Stimulated activated CD8-positive, alpha-beta memory T cell treated with anti-CD3 and anti-CD28 coated beads, Interleukin-12 subunit alpha, Interleukin-12 subunit beta, amount 100 ng/mL, for 24 hours (primary cell): Measurements from ENCODE around the gene EZR.
"Not testable (repeated sequence)": the region's sequence is repeated elsewhere in the genome, so short reads cannot be mapped to it uniquely, and the experiment has no call there.

Experiments
- DNase-seq: peaks from one replicate; pipeline ENCODE4 v3.0.0-alpha.2; 2020; ENCODE audit errors: extremely low read depth

Gene EZR

GRCh38 chr6:158797331-158798310 lies 21.5 kb downstream of the EZR start:
- no peak for DNase-seq

DNA sequence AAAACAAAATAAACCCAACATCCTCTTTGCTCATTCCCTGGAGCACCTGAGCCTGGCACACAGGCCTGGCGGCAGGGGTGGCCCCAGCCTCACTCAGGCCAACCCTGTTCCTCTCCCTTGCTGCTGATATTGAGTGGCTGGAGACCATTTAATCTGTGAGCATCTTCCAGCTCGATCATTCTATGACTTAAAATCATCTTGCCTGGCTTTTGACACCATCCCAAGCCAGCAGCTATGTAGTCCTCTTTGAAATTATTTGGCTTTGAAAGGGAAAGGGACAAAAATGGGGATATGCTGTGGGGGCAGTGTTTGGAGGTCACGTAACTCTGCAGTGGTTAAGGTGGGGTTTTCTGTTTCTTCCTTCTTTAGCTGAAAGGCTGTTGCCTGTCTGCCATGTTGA lies 22.8 kb downstream of the EZR start:
- DNase-seq: no peak

- no peak for DNase-seq
These were observed 23.7 kb downstream of the EZR start for GRCh38 chr6:158795516-158795915.

DNA sequence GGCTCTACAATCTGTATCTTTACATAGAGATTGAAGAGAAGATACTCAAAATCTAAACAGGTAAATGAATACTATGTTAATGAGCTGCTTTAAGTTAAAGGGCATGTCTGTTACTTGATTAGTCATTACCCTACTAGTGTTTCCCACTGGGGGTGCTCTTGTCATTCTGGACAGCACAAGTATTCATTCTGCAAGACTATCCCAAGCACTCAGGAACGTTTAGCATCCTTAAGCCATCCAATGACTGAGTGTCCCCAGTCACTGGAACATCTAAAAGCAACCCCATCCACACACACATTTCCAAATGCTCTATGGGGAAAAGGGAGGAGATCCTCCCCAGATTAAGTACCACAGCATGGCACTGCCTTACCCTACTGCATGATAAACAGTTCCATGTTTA lies 25.7 kb downstream of the EZR start:
- DNase-seq: no peak

DNA sequence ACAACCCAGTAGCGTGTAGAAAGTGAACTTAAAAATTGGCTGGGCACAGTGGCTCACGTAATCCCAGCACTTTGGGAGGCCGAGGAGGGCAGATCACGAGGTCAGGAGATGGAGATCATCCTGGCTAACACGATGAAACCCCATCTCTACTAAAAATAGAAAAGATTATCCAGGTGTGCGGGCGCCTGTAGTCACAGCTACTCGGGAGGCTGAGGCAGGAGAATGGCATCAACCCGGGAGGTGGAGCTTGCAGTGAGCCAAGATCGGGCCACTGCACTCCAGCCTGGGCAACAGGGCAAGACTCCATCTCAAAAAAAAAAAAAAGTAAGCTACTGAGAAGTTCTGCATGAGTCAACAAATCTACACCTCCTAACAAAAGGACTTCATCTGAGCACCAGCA lies 26.7 kb downstream of the EZR start:
- not testable (repeated sequence) for DNase-seq

DNA sequence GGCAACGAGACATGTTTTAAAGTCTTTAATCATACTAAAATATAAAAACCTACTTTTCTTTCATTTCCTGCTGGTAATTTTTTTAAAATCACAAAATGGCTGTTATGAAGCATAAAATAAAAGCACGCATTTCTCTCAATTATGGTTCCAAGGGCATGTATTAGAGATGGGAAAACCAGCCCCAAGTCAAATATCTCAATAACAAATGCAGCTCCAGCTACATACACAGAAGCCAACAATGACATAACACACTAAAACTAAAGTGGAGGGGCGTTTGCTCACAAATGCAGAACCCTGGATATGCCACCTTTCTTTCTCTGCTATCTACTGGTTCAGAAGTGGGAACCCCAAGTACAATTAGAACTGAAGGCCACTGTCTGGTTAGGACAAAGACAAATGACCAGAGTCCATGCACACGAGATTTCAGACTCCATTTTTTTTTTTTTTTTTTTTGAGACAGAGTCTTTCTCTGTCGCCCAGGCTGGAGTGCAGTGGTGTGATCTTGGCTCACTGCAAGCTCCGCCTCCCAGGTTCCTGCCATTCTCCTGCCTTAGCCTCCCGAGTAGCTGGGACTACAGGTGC lies 27.8 kb downstream of the EZR start:
- no peak for DNase-seq

- no peak for DNase-seq
These were observed 29.9 kb downstream of the EZR start for GRCh38 chr6:158789115-158789917.

DNA sequence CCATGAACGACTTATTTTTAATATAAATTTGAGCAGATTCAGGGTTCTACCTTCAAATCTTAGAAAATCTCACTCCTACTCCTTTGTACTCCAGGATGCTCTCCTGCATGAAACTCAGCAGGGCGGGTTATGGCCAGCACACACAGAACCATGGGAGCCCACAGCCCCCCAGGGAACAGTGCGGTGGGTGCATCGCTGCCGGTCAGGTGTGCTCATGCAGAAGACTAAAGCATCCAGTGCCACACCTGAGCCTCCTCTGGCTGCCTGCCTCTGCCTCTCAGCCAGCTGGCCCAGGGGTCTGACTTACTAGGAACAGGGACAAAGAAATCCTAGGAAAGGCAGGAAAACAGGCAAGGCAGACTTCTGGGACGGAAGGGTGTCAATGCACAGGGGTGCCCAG lies 31.8 kb downstream of the EZR start:
- no peak for DNase-seq

DNA sequence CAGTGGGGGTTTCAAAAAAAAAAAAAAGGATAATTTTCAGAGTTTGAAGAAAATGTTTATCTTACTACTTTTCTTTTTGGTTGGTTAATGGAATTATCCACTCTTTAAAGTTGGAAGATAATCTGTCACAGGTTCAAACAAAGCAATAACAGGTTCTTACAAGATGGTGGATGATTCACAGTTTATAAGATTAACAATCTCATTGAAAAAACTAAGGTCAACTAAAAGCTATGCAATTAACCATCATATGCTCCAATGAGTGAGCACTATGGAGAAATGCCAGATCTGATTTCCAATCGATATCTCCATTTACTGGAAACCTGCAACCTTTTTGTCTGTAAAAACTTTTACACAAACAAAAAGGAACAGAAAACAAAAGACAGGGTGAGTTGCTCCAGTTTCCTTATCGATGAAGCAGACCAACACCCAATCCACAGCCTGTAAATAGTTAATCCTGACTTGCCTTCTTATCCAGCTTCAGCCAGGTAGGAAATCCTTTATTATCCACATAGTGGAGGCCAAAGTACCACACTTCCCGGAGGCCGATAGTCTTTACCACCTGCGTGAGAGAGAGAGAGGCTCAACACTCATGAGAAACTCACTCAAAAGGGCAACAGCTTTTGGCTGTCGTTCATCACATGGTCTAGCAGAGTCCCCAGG lies 32.4 kb downstream of the EZR start:
- no peak for DNase-seq

DNA sequence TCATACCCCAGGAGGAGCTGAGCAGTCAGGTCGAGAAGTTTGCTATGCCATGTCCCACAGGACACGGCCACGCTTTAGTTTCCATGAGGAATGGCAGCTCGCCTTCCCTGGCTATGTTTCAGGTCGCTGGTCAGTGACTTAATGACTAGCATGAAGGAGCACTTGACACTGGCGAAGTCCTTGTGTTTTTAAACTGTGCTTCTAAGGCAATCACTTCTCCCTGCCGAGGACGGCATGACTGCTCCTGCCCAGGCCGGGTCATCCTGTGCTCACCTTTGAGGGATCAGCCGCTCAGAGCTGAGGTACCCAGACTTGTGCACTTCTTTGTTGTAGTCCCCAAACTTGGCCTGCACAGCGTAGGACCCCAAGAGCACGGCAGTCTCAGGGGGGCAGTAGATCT lies 34.1 kb downstream of the EZR start:
- no peak for DNase-seq

DNA sequence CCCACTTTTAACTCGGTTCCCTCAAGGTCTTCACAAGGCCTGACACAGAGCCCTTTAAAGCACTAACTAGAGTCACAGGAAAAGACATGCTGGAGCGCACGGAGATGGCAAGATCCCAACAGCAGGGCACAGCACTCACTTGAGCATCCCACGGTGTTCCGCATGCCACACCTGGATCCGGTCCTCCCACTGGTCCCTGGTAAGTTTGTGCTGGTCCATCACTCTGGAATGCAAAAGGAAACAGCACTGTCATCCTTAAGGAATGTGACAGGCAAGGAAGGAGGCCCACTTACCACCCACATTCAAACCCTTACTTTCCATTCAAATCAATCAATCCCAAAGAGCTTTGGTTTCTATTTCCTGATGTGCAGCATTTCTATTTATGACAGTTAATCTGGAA lies 34.7 kb downstream of the EZR start:
- DNase-seq: no peak

DNA sequence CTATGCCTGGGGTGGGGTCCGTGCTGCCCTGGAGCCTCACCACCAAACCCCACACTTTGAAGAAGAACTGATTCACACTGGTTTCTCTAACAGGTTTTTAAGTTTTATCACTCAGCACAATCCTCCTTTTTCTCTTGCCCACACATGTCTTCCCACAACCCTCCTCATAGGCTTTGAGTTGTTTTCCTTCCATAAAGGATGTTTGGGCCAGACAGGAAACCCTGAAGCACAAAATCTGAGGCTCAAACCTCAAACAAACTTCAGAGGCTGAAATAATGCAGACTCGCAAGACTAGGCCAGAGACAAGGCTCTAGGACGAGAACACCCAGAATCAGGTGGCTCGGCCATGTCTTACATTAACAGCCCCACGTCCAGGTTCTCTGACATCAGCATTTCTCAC lies 35.3 kb downstream of the EZR start:
- DNase-seq: no peak

- no peak for DNase-seq
These were observed 36.1 kb downstream of the EZR start for GRCh38 chr6:158783167-158783450.

DNA sequence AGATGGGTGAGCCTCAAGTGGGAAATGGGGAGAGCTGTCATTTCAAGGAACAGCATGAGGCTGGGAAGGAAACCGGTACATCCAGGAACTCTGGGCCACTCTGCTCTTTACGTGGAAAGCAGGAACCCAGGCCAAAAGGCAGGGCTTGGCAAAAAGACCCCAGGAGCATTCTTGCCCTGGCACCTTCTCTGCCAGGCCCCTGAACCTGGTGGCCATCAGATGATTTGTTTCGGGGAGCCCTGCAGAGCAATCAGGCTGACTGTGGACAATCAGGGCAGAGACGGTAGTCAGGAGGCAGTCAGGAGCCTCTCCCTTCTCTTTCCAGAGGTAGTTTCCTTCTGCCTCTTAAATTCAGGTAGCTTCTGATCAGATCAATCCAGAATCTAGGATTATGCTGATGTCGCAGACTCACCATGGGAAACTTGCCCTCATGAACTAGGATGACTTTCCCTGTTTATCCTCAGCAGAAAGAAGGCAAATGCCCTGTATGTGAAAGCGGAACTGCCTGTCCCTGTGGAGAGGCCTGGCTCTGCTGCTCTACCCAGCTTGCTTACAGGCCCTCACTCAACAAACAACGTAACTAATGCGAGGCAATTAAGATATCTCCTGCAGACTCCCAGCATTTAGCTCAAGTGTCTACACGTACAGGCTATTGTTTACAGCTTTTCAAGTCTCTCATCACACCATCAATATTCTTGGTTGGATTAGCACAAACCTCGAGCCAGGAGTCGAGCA lies 36.6 kb downstream of the EZR start:
- DNase-seq: no peak

GRCh38 chr6:158781692-158782373 lies 37.3 kb downstream of the EZR start:
- no peak for DNase-seq

GRCh38 chr6:158780988-158781691 lies 38.0 kb downstream of the EZR start:
- DNase-seq: no peak

DNA sequence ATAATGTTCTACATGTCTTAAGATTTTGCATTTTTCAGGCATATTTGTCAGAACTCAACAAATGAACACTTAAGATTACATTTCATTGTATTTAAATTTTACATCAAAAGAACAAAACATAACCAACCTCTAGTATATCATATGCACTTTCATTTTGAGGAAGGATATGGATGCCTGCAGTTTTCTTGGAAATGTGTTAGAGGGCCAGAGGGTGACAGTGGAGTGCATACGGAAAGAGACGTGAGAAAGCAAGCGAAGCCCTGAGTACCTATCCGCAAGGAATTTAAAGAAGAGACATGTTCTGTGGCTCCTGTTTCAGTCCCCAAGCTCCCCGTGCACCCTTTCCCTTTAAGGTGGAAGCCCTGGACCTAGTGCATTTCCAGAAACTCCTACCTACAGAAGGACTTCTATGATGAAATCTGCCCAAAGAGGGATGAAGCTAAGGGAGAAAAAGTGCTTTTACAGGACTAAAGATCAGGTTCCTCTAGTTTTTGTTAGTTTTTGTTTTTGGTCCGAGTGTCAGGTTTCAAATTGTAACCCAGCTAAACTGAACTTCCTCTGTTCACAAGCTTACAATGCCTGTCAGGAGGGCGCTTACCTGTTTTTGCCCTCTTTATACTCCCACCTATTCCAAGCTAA lies 38.8 kb downstream of the EZR start:
- no peak for DNase-seq

- no peak for DNase-seq
These were observed 41.1 kb downstream of the EZR start for GRCh38 chr6:158778005-158778527.

- no peak for DNase-seq
These were observed 41.7 kb downstream of the EZR start for GRCh38 chr6:158777510-158777909.

DNA sequence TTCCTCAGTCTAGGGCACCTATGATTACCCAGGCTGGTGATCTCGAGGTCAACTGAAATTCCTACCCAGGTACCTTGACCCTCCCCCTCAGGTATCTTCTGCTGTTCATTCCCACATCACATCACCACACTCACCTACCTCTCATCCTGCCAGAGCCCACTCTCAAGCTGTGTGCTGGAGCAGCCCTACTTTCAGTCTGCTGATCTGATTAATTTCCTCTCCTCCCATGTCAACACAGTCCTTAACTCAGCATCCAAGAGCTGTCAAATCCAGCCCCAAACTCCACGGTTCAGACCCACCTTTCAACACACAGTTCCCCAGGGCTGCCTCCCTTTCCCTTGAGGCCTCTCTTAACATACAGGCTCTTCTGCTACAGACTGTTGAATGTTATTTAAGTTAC lies 42.4 kb downstream of the EZR start:
- DNase-seq: no peak
